GM23338 (cell line): ENCODE measurements around the gene KCTD13. TPM values are rescaled to one million over a fixed set of nuclear protein-coding genes. Genes with fewer than 3 reads are reported as not detected.

ENCODE experiments used
- ATAC-seq: fragments of 200-7000 bp; cut with Tn5 transposase; 3 replicates; pipeline ENCODE4 v1.9.1; 2020
- DNase-seq: peaks from one replicate; pipeline ENCODE4 v3.0.0-alpha.2; 2015; ENCODE audit warnings: low spot score
- H2AFZ ChIP-seq: fragments of 200-600 bp; sonication (generic); 2 replicates; pipeline ENCODE4 v1.8.0; 2016; ENCODE audit warnings: antibody characterized with exemption, mild to moderate bottlenecking, moderate library complexity
- H3F3A ChIP-seq: fragments of 200-600 bp; sonication (generic); replicated peaks from 2 replicates; pipeline ENCODE4 v1.8.0; 2017; ENCODE audit warnings: antibody characterized with exemption, mixed run types, low read depth
- H3K27ac ChIP-seq: fragments of 200-600 bp; sonication (generic); 2 replicates; pipeline ENCODE4 v1.6.1; 2016; ENCODE audit warnings: low read depth
- H3K27me3 ChIP-seq: fragments of 200-600 bp; sonication (generic); 2 replicates; pipeline ENCODE4 v1.8.0; 2016; ENCODE audit warnings: mild to moderate bottlenecking, mixed run types, moderate library complexity; ENCODE audit not compliant: insufficient read depth
- H3K36me3 ChIP-seq: fragments of 200-600 bp; sonication (generic); 2 replicates; pipeline ENCODE4 v1.8.0; 2016; ENCODE audit warnings: mild to moderate bottlenecking; ENCODE audit not compliant: insufficient read depth
- H3K4me1 ChIP-seq: fragments of 200-600 bp; sonication (generic); 2 replicates; pipeline ENCODE4 v1.8.0; 2016; ENCODE audit warnings: mild to moderate bottlenecking, moderate library complexity; ENCODE audit not compliant: insufficient read depth
- H3K4me2 ChIP-seq: fragments of 200-600 bp; sonication (generic); 2 replicates; pipeline ENCODE4 v1.7.1; 2017; ENCODE audit warnings: mixed run types
- H3K4me3 ChIP-seq: fragments of 200-600 bp; sonication (generic); 2 replicates; pipeline ENCODE4 v1.6.1; 2016; ENCODE audit warnings: mixed run types
- H3K79me2 ChIP-seq: fragments of 200-600 bp; sonication (generic); replicated peaks from 2 replicates; pipeline ENCODE4 v1.8.0; 2017; ENCODE audit warnings: mild to moderate bottlenecking; ENCODE audit not compliant: insufficient read depth
- H3K9me2 ChIP-seq: fragments of 200-600 bp; sonication (generic); 2 replicates; pipeline ENCODE4 v1.8.0; 2017; ENCODE audit not compliant: insufficient read depth
- H4K20me1 ChIP-seq: fragments of 200-600 bp; sonication (generic); replicated peaks from 2 replicates; pipeline ENCODE4 v1.8.0; 2017; ENCODE audit warnings: mild to moderate bottlenecking; ENCODE audit not compliant: insufficient read depth
- H3K27ac Mint-ChIP-seq: 2 replicates; pipeline ENCODE4 v1.8.0; 2020; ENCODE audit warnings: inconsistent platforms, mild to moderate bottlenecking, moderate library complexity, mixed read lengths
- H3K27me3 Mint-ChIP-seq: 3 replicates; pipeline ENCODE4 v1.8.0; 2022; ENCODE audit warnings: low read depth, mild to moderate bottlenecking, moderate library complexity, mixed read lengths, inconsistent platforms; ENCODE audit not compliant: insufficient read depth, poor library complexity
- H3K36me3 Mint-ChIP-seq: 3 replicates; pipeline ENCODE4 v1.8.0; 2021; ENCODE audit warnings: low read depth, mild to moderate bottlenecking, inconsistent platforms, moderate library complexity, mixed read lengths
- H3K4me1 Mint-ChIP-seq: 3 replicates; pipeline ENCODE4 v1.8.0; 2020; ENCODE audit warnings: mild to moderate bottlenecking, inconsistent platforms, mixed read lengths
- H3K4me3 Mint-ChIP-seq: 3 replicates; pipeline ENCODE4 v1.8.0; 2021; ENCODE audit warnings: moderate library complexity, mild to moderate bottlenecking, inconsistent platforms, mixed read lengths
- H3K9me3 Mint-ChIP-seq: 3 replicates; pipeline ENCODE4 v1.8.0; 2020; ENCODE audit warnings: moderate library complexity, mild to moderate bottlenecking, inconsistent platforms, mixed read lengths
- CREB1 ChIP-seq: fragments of 250-450 bp; sonication (Bioruptor Pico); IDR thresholded peaks from 2 replicates; pipeline ENCODE4 v1.5.0; 2020; ENCODE audit warnings: low read depth, mild to moderate bottlenecking, moderate library complexity
- EZH2 ChIP-seq: fragments of 200-600 bp; sonication (generic); IDR thresholded peaks from one replicate; pipeline ENCODE4 v1.8.0; 2017; ENCODE audit warnings: antibody characterized with exemption, mild to moderate bottlenecking, low read depth; ENCODE audit not compliant: unreplicated experiment
- JUNB ChIP-seq: IDR thresholded peaks from one replicate; pipeline ENCODE4 v1.6.1; 2016; ENCODE audit warnings: antibody characterized with exemption; ENCODE audit not compliant: unreplicated experiment
- NANOG ChIP-seq: IDR thresholded peaks from 2 replicates; pipeline ENCODE4 v1.6.1; 2016; ENCODE audit warnings: antibody characterized with exemption, borderline replicate concordance
- POLR2AphosphoS5 ChIP-seq: IDR thresholded peaks from 2 replicates; pipeline ENCODE4 v1.6.1; 2016; ENCODE audit warnings: antibody characterized with exemption, low read depth
- STAT1 ChIP-seq: IDR thresholded peaks from one replicate; pipeline ENCODE4 v1.6.1; 2016; ENCODE audit warnings: antibody characterized with exemption; ENCODE audit not compliant: unreplicated experiment
- ZNF114 ChIP-seq: fragments of 250-450 bp; sonication (Bioruptor Pico); IDR thresholded peaks from 2 replicates; pipeline ENCODE4 v1.5.0; 2020; ENCODE audit warnings: mild to moderate bottlenecking, moderate library complexity
- ZNF331 ChIP-seq: fragments of 250-450 bp; sonication (Bioruptor Pico); IDR thresholded peaks from 2 replicates; pipeline ENCODE4 v1.5.0; 2020; ENCODE audit warnings: low read depth, mild to moderate bottlenecking, moderate library complexity
- long read RNA-seq: library from polyadenylated mRNA; unstranded; transcript quantifications from one replicate; pipeline ENCODE4 v2.0.0, GENCODE V29; 2020; ENCODE audit not compliant: unreplicated experiment
- polyA plus RNA-seq: library from polyadenylated mRNA; unstranded; fragments of >200 nt; fragmentation: Nextera tagmentation; extraction: Ambion mirVana; gene quantifications from 2 replicates; pipeline ENCODE4 v1.2.1, GENCODE V29; 2016
- total RNA-seq: library from RNA; depleted of rRNA; stranded (reverse); fragments of >200 nt; shearing (Covaris generic); gene quantifications from 2 replicates; pipeline ENCODE4 v1.2.3, GENCODE V29; 2014; rRNA removed
- TF ChIP-seq, protein P1 (sequence below), 2 experiments: fragments of 200-600 bp in 1 of 2; sonication (generic) in 1 of 2; conservative IDR thresholded peaks; 2 replicates each; pipeline versions ENCODE4 v1.5.1 to v1.6.1; 2016 to 2017; ENCODE audit warnings: antibody characterized with exemption in 2 of 2, low read depth in 2 of 2, mild to moderate bottlenecking in 2 of 2, moderate library complexity in 1 of 2
- TF ChIP-seq, protein P2 (sequence below): IDR thresholded peaks from 2 replicates; pipeline ENCODE4 v1.6.1; 2016; ENCODE audit warnings: antibody characterized with exemption

The KCTD13 gene, protein sequence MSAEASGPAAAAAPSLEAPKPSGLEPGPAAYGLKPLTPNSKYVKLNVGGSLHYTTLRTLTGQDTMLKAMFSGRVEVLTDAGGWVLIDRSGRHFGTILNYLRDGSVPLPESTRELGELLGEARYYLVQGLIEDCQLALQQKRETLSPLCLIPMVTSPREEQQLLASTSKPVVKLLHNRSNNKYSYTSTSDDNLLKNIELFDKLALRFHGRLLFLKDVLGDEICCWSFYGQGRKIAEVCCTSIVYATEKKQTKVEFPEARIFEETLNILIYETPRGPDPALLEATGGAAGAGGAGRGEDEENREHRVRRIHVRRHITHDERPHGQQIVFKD
- total RNA-seq: 8.9 and 12.2 TPM in 2 replicates
- polyA plus RNA-seq: 8.7 and 10.1 TPM in 2 replicates
- long read RNA-seq, partial matches to known transcripts: 0 of 5 reads
- long read RNA-seq, other reads (novel, unspliced or antisense): 2 of 5 reads

DNA sequence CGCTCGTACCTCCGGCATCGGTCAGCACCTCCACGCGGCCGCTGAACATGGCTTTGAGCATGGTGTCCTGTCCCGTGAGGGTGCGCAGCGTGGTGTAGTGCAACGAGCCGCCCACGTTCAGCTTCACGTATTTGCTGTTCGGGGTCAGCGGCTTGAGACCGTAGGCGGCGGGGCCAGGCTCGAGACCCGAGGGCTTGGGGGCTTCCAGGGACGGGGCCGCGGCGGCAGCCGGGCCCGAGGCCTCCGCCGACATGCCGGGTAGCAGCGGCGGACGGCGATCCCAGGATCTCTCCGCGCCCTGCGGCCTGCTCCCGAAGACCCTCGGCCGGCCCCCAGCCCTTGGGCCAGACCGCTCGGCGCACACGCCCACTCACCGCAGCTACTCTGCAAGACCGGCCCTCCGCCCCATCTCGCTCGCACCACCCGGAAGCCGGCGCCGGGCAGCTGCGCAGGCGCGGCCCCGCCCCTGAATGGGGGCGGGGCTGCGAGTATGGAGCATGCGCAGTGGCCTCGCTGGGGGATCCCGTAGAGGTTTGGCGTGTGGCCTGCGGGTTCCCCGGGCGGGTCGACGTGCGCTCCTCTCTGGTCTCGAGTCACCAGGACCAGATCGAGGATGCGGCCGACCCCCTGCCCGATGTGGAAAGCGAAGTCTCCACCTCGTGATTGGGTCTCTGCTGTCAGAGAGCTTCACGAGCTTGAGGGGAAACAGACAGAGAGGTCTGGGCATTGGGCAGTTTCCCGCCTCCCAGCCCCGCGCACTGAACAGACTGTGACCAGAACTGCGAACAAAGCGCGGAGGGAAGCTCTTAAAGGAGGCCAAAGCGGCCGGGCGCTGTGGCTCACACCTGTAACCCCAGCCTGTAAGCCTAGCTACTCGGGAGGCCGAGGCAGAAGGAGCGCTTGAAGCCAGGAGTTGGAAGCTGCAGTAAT is at the start of gene KCTD13:
KCTD13 (minus strand) TSS at position 446 of the 930 bp plus-strand sequence; CDS start at position 253, 193 bp downstream.
- H3K79me2 ChIP-seq: peaks cover 25% of the 10 kb centered on the region
- ATAC-seq: peak; percentile 96
- no peaks in the 10 kb centered on the region for H3K36me3 ChIP-seq
- H4K20me1 ChIP-seq: no peaks in the 10 kb centered on the region; the same call in none of the 2 replicates
- Mint-ChIP-seq H3K27ac (peak within 1 kb of the TSS; percentile 98), H3K36me3 (peaks cover 10% of the 10 kb centered on the region; the same call in 2 of the 3 replicates), H3K27me3 (peaks cover 3% of the 10 kb centered on the region), H3K4me1 (peaks cover 19% of the 10 kb centered on the region), H3K9me3 (no peaks in the 10 kb centered on the region), H3K4me3 (peak within 1 kb of the TSS; percentile 87)
- no peak for TF ChIP-seq ZNF114 (CRISPR knock-in tag)
- peak; percentile 99 for TF ChIP-seq POLR2AphosphoS5
- TF ChIP-seq EZH2: no peak
- TF ChIP-seq, protein P1, sequence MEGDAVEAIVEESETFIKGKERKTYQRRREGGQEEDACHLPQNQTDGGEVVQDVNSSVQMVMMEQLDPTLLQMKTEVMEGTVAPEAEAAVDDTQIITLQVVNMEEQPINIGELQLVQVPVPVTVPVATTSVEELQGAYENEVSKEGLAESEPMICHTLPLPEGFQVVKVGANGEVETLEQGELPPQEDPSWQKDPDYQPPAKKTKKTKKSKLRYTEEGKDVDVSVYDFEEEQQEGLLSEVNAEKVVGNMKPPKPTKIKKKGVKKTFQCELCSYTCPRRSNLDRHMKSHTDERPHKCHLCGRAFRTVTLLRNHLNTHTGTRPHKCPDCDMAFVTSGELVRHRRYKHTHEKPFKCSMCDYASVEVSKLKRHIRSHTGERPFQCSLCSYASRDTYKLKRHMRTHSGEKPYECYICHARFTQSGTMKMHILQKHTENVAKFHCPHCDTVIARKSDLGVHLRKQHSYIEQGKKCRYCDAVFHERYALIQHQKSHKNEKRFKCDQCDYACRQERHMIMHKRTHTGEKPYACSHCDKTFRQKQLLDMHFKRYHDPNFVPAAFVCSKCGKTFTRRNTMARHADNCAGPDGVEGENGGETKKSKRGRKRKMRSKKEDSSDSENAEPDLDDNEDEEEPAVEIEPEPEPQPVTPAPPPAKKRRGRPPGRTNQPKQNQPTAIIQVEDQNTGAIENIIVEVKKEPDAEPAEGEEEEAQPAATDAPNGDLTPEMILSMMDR (conservative IDR thresholded peaks at IDR 0.05; ENCODE audit: low read depth in 2 of 2): no peak
- H3K9me2 ChIP-seq: no peaks in the 10 kb centered on the region
- H3K4me3 ChIP-seq: peak within 1 kb of the TSS; percentile 91
- peak within 1 kb of the TSS; percentile 96 for H3K4me2 ChIP-seq
- H3K4me1 ChIP-seq: peaks cover 14% of the 10 kb centered on the region; the same call in 1 of the 2 replicates
- H2AFZ ChIP-seq: peak within 1 kb of the TSS; percentile 95
- H3K27me3 ChIP-seq: no peaks in the 10 kb centered on the region
- H3K27ac ChIP-seq: peak within 1 kb of the TSS; percentile 90; the same call in 1 of the 2 replicates
- H3F3A ChIP-seq: peaks cover 5% of the 10 kb centered on the region; the same call in 1 of the 2 replicates
- peak; percentile 94 for DNase-seq

DNA sequence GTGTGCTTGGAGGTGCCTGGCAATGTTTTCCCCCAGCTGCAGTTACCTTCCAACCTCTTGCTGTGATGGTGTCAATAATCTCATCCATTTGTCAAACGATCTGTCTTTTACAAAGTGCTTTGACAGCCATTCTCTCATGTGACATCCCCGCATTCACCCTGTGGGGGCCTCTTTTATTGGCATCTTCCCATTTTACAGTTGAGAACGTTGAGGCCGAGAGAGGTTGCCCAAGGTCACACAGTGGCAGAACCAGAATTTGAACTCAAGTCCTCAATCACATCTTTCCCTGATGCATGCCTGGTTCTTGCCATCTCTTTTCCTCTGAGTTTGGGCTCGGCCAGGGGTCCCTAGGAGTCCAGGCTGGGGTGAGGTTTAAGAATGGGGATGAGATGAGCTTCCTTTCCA is 49.1 kb upstream of the KCTD13 start:
- Histone ChIP-seq H4K20me1 (peaks cover 17% of the 10 kb centered on the region), H3K27me3 (peaks cover 16% of the 10 kb centered on the region), H3F3A (peaks cover 23% of the 10 kb centered on the region; the same call in 1 of the 2 replicates), H3K27ac (no peak overlapping the region), H3K79me2 (peaks cover 37% of the 10 kb centered on the region), H2AFZ (no peak overlapping the region), H3K36me3 (peaks cover 18% of the 10 kb centered on the region), H3K4me2 (peak overlapping the region; percentile 100), H3K9me2 (peaks cover 4% of the 10 kb centered on the region; the same call in 1 of the 2 replicates), H3K4me3 (peak overlapping the region; percentile 98), H3K4me1 (peaks cover 27% of the 10 kb centered on the region)
- Mint-ChIP-seq H3K27me3 (peaks cover 18% of the 10 kb centered on the region), H3K27ac (no peak overlapping the region), H3K4me3 (peak overlapping the region; percentile 97), H3K9me3 (peaks cover 21% of the 10 kb centered on the region), H3K4me1 (peaks cover 29% of the 10 kb centered on the region), H3K36me3 (peaks cover 40% of the 10 kb centered on the region)
- no peak for DNase-seq
- ATAC-seq: no peak
- TF ChIP-seq POLR2AphosphoS5 (no peak), JUNB (no peak), NANOG (no peak), EZH2 (no peak), ZNF331 (CRISPR knock-in tag) (no peak), STAT1 (no peak), CREB1 (CRISPR knock-in tag) (no peak)
- TF ChIP-seq, protein P2, sequence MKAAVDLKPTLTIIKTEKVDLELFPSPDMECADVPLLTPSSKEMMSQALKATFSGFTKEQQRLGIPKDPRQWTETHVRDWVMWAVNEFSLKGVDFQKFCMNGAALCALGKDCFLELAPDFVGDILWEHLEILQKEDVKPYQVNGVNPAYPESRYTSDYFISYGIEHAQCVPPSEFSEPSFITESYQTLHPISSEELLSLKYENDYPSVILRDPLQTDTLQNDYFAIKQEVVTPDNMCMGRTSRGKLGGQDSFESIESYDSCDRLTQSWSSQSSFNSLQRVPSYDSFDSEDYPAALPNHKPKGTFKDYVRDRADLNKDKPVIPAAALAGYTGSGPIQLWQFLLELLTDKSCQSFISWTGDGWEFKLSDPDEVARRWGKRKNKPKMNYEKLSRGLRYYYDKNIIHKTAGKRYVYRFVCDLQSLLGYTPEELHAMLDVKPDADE: no peak
